Vagina (tissue), 2 donors: ENCODE measurements around the gene FANCC. TPM values are rescaled to one million over a fixed set of nuclear protein-coding genes. Genes with fewer than 3 reads are reported as not detected.

Experiments
- DNase-seq, 2 donors: peaks; one replicate each; pipeline ENCODE4 v3.0.0-alpha.2; 2017; ENCODE audit errors: extremely low spot score in 2 of 2
- H3K27ac ChIP-seq: fragments of 200-600 bp; sonication (generic); one replicate; pipeline ENCODE4 v1.5.1; 2019
- H3K27me3 ChIP-seq: fragments of 200-600 bp; sonication (generic); one replicate; pipeline ENCODE4 v1.5.1; 2019
- H3K36me3 ChIP-seq, 2 donors: fragments of 200-600 bp; sonication (generic); one replicate each; pipeline ENCODE4 v1.5.1; 2017 to 2019
- H3K4me1 ChIP-seq: fragments of 200-600 bp; sonication (generic); one replicate; pipeline ENCODE4 v1.5.1; 2019
- H3K4me3 ChIP-seq, 2 donors: fragments of 200-600 bp; sonication (generic); 1 replicate in 1 of 2; 2 replicates in 1 of 2; pipeline ENCODE4 v1.5.1; 2016 to 2019
- H3K9me3 ChIP-seq: fragments of 200-600 bp; sonication (generic); one replicate; pipeline ENCODE4 v1.5.1; 2019
- CTCF ChIP-seq, 3 experiments: fragments of 450-650 bp in 2 of 3; fragments of 200-600 bp in 1 of 3; sonication (generic) in 1 of 3; IDR thresholded peaks; one replicate each; pipeline ENCODE4 v1.5.1; 2017 to 2019; ENCODE audit warnings: antibody characterized with exemption in 3 of 3, mild to moderate bottlenecking in 2 of 3, moderate library complexity in 2 of 3
- POLR2A ChIP-seq, 2 donors: fragments of 450-650 bp; IDR thresholded peaks; one replicate each; pipeline ENCODE4 v1.6.1; 2017; ENCODE audit warnings: antibody characterized with exemption in 2 of 2, mild to moderate bottlenecking in 2 of 2, moderate library complexity in 2 of 2
- POLR2AphosphoS5 ChIP-seq, 2 donors: sonication (generic); formaldehyde crosslinking; IDR thresholded peaks; one replicate each; pipeline ENCODE4 v1.9.0; 2017; ENCODE audit warnings: antibody characterized with exemption in 2 of 2, mild to moderate bottlenecking in 2 of 2, low read depth in 1 of 2; ENCODE audit not compliant: insufficient read depth in 1 of 2
- intact Hi-C: fragments of 100-400 bp; cut with DNase I; formaldehyde crosslinking; loops from one replicate; pipeline ENCODE4 v1.15.1; 2023
- total RNA-seq: library from RNA; depleted of rRNA; stranded (reverse); fragments of >200 nt; gene quantifications from one replicate; pipeline ENCODE4 v1.2.3, GENCODE V29; 2016

The FANCC gene
- total RNA-seq, 1 donor from 2014 or later: 17.2 TPM

GRCh38 chr9:95215336-95215898 is 102.1 kb downstream of the FANCC start:
- Histone ChIP-seq H3K4me1 (no peaks in the 10 kb centered on the region), H3K27ac (no peak overlapping the region), H3K36me3 (no peaks in the 10 kb centered on the region), H3K27me3 (no peaks in the 10 kb centered on the region), H3K4me3 (no peak overlapping the region), H3K9me3 (no peaks in the 10 kb centered on the region)
- intact Hi-C loops: no loop called here
- no peak for TF ChIP-seq POLR2AphosphoS5 (IDR thresholded peaks at IDR 0.05; ENCODE audit: insufficient read depth in 1 of 2, low read depth in 1 of 2)
- TF ChIP-seq POLR2A (IDR thresholded peaks at IDR 0.05): no peak
- no peak for TF ChIP-seq CTCF (IDR thresholded peaks at IDR 0.05)
- no peak for DNase-seq

GRCh38 chr9:95213117-95213516 is 104.4 kb downstream of the FANCC start:
- no peak overlapping the region for H3K4me3 ChIP-seq
- H3K27me3 ChIP-seq: no peaks in the 10 kb centered on the region
- H3K27ac ChIP-seq: no peak overlapping the region
- intact Hi-C loops: no loop called here
- H3K36me3 ChIP-seq: no peaks in the 10 kb centered on the region
- H3K9me3 ChIP-seq: no peaks in the 10 kb centered on the region
- H3K4me1 ChIP-seq: no peaks in the 10 kb centered on the region
- TF ChIP-seq POLR2AphosphoS5 (IDR thresholded peaks at IDR 0.05; ENCODE audit: insufficient read depth in 1 of 2, low read depth in 1 of 2): no peak
- no peak for TF ChIP-seq POLR2A (IDR thresholded peaks at IDR 0.05)
- no peak for TF ChIP-seq CTCF (IDR thresholded peaks at IDR 0.05)
- DNase-seq: no peak

GRCh38 chr9:95211028-95211427 is 106.5 kb downstream of the FANCC start:
- TF ChIP-seq POLR2A (IDR thresholded peaks at IDR 0.05) (no peak), CTCF (IDR thresholded peaks at IDR 0.05) (no peak), POLR2AphosphoS5 (IDR thresholded peaks at IDR 0.05; ENCODE audit: insufficient read depth in 1 of 2, low read depth in 1 of 2) (no peak)
- Histone ChIP-seq H3K4me1 (no peaks in the 10 kb centered on the region), H3K9me3 (no peaks in the 10 kb centered on the region), H3K4me3 (no peak overlapping the region), H3K27ac (no peak overlapping the region), H3K36me3 (no peaks in the 10 kb centered on the region), H3K27me3 (no peaks in the 10 kb centered on the region)
- intact Hi-C loops: no loop called here
- DNase-seq: no peak

- Histone ChIP-seq H3K4me3 (no peak overlapping the region), H3K9me3 (no peaks in the 10 kb centered on the region), H3K4me1 (no peaks in the 10 kb centered on the region), H3K27me3 (no peaks in the 10 kb centered on the region), H3K27ac (no peak overlapping the region), H3K36me3 (no peaks in the 10 kb centered on the region)
- DNase-seq: no peak
- TF ChIP-seq POLR2A (IDR thresholded peaks at IDR 0.05): no peak
- TF ChIP-seq POLR2AphosphoS5 (IDR thresholded peaks at IDR 0.05; ENCODE audit: insufficient read depth in 1 of 2, low read depth in 1 of 2): no peak
- no peak for TF ChIP-seq CTCF (IDR thresholded peaks at IDR 0.05)
- intact Hi-C loops: no loop called here
These were observed 110.1 kb downstream of the FANCC start for GRCh38 chr9:95207403-95207802.

- H3K9me3 ChIP-seq: no peaks in the 10 kb centered on the region
- no peak for TF ChIP-seq CTCF (IDR thresholded peaks at IDR 0.05)
- TF ChIP-seq POLR2AphosphoS5 (IDR thresholded peaks at IDR 0.05; ENCODE audit: insufficient read depth in 1 of 2, low read depth in 1 of 2): no peak
- TF ChIP-seq POLR2A (IDR thresholded peaks at IDR 0.05): no peak
- intact Hi-C loops: no loop called here
- H3K27me3 ChIP-seq: no peaks in the 10 kb centered on the region
- no peak overlapping the region for H3K4me3 ChIP-seq
- DNase-seq: no peak
- H3K36me3 ChIP-seq: no peaks in the 10 kb centered on the region
- H3K4me1 ChIP-seq: no peaks in the 10 kb centered on the region
- no peak overlapping the region for H3K27ac ChIP-seq
These were observed 111.4 kb downstream of the FANCC start for GRCh38 chr9:95206143-95206542.
